HK-2 (cell line): ENCODE results near the gene TRAP1.

Experiments used
- DNase-seq: peaks from one replicate; pipeline ENCODE4 v3.0.0-alpha.2; 2018; ENCODE audit not compliant: unreplicated experiment

Gene TRAP1

DNA sequence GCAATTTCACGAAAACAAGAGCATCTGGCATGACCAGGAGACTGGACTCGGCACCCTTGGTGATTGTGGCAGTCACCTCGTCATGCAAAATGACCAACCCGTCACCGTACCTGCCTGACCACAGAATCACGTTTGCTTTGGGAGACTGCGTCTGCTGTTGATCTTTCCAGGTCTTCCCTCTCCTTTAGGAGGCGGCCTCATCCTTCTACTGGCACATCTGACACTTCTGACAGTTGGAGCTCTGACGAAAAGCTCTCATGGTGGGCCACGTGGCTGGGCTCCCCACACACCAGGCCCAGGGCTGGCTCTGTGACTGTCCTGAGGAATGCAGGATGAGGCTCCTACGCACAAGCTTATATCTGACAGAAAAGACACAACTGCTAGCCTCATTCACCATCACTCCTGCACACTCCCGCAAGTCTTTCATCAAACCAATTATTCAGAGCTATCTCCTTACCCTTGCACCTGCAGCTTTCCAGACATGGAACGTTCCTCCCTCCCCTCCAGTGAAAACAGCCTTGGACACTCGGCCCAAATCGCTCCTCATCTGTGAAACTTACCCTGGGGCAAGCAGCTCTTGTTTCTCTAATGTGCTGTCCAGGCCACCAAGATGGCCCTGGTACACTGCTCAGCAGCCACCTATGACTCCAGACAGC, 3.6 kb downstream of the TRAP1 start:
- no peak for DNase-seq

DNA sequence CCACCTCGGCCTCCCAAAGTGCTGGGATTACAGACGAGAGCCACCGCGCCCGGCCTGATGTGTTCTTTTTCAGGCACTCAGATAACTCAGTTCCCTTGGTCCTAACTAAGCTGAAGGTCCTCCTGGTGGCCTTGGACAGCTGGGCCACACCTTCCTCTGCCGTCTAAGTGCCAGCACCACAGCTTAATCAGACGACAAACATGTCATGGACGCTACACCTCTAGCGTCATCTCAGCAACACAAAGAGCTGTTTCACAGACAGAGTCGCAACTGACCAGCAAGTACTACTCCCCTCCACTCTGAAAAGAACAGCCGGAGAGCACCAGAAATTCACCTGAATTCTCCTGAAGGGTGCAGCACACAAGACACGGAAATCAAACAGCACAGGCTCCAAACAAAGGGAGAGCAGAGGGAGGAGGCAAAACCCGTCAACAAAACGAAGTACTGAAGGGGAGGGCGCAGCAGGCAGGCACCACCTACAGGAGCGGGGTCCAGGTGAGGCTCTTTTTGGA, 4.4 kb downstream of the TRAP1 start:
- DNase-seq: no peak

- DNase-seq: no peak
Observed at GRCh38 chr16:3706253-3707012, 10.9 kb downstream of the TRAP1 start.

GRCh38 chr16:3702082-3702481, 15.2 kb downstream of the TRAP1 start:
- DNase-seq: no peak

GRCh38 chr16:3701531-3701930, 15.8 kb downstream of the TRAP1 start:
- DNase-seq: no peak

GRCh38 chr16:3698941-3699340, 18.4 kb downstream of the TRAP1 start:
- no peak for DNase-seq

GRCh38 chr16:3696425-3697218, 20.7 kb downstream of the TRAP1 start:
- DNase-seq: no peak

DNA sequence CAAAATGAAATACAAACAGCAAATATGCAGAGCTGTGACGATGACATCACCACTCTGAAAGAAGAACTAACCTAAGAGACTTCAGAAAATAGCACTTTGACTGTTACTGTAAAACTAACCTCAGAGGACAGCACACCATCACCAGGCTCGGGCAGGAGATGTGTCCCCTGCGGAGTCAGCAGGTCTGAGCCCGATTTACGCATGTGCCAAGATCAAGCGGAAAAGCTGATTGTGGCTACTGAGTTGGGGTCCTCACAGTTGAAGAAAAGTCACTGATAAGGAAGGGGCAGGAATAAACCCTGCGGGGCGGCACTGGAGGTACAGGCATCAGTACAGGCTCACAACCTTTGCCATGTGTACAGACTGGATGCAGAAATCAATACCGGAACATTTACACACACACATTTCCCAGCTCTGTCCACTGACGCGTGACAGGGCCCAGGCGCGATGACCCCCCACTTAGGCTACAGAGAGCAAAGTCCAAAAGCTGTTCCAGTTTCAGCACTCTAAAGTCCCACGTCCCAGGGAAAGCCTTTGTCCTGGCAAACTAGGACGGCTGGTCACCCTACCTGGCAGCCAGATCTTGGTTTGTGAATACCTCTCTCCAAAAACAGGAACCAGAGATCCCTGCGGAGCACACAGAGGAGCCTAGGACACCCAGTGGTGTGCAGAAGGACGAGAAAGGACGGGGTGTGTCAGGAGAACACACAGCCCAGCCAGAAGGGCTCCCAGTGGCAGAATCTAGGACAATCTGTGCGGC, 21.5 kb downstream of the TRAP1 start:
- no peak for DNase-seq

GRCh38 chr16:3694051-3694450, 23.3 kb downstream of the TRAP1 start:
- DNase-seq: no peak

DNA sequence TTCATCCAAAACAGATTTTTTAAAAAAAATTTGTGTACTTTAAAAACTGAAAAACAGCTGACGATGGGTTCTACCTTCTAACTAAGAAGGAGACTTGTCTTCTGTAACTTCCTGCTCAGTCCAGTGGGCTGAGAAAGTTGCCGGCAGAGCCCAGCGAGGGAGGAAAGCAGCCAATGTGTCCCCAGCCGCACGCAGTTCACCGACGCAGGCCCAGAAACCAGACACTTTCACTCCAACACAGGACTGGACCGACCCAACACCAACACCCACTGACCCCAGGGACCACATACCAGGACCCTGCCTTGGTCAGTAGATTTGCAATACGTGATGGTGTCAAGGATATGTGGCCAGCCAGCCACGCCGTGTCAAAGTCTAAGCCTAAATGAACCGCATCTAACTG, 25.6 kb downstream of the TRAP1 start:
- DNase-seq: no peak

DNA sequence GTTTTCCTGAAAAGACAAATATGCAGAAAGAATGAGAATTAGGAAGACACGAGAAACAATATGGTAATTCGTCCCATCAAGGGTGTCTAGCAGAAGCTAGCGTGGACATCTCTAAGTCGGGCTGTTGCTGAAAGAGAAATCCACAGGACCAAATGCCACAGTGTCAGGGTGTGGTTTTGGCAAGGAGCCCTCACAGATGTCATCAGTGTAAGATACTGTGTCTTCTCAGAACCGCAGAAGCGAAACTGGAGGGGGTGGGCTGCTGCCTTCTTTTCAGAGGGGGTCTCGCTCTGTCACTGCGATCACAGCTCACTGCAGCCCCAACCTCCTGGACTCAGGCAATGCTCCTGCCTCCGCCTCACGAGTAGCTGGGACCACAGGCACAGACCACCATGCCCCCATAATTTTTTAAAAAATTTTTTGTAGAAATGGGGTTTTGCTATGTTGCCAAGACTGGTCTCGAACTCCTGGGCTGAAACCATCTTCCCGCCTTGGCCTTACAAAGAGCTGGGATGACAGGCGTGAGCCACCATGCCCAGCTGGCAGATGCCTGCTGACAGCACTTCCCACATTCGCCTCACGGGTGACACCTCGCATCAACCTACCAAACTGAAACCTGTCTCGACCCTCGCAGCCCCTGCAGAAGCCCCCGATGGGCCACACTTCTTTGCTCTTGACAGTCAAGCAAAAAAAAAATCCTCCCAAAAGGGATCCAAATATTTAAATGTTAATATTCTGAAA, 26.2 kb downstream of the TRAP1 start:
- no peak for DNase-seq

DNA sequence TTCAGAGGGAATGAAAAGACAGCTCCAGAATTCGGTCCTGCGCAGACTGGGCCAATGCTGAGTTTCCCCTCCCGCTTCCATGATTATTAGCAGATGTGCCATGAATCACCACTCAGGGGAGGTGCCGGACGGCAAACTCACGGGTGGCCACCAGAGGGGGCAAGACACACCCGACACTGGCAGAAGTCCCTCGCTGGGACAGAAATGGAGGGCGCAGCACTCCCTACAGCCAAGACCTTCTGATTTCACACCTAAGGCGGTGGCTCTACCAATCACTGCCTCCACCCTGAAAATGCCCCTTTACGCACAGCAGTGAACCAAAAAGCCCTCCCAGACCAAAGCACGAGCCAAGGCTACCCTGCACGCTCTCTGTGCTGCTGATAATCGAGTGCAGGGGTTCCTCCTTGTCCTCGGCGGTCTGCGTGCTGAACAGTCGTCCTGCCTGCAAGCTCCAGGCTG, 26.8 kb downstream of the TRAP1 start:
- DNase-seq: peak; percentile 73

- DNase-seq: no peak
Observed at GRCh38 chr16:3689731-3690130, 27.6 kb downstream of the TRAP1 start.

GRCh38 chr16:3687792-3688191, 29.5 kb downstream of the TRAP1 start:
- no peak for DNase-seq

DNA sequence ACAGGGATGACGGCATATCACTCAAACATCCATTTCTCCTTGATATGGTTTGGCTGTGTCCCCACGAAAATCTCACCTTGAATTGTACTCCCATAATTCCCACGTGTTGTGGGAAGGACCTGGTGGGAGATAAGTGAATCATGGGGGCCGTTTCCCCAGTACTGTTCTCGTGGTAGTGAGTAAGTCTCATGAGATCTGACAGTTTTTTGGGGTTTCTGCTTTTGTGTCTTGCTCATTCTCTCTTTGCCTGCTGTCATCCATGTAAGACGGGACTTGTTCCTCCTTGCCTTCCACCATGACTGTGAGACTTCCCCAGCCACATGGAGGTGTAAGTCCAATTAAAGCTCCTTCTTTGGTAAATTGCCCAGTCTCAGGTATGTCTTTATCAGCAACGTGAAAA, 30.3 kb downstream of the TRAP1 start:
- no peak for DNase-seq

DNA sequence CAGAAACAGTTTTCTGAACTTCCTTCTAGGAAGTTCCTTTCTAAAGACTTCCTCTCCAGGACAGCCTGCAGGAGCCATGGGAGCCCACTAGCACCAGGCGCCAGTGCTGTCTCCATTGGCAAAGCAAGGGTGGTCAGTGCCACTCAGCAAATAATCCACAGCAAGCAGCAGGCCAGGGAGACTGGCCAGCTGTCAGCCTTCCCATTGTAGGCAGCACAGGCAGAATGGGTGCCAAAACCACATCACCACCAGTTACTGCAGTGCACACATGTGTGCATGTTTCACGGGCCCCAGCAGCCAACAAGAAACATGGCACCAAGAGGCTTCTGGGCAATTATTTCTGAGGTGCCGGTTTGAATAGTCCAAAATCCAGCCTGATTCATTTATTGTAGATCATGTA, 36.1 kb downstream of the TRAP1 start:
- DNase-seq: no peak

- DNase-seq: no peak
Observed at GRCh38 chr16:3677994-3678393, 39.3 kb downstream of the TRAP1 start.

GRCh38 chr16:3675601-3676130, 41.7 kb downstream of the TRAP1 start:
- no peak for DNase-seq

GRCh38 chr16:3674513-3675295, 42.6 kb downstream of the TRAP1 start:
- no peak for DNase-seq
